Right lobe of liver (tissue), 4 donors: ENCODE data around the gene CA14.

ENCODE experiments used
- POLR2A ChIP-seq: fragments of 450-650 bp; IDR thresholded peaks from one replicate; pipeline ENCODE4 v1.6.1; 2017; ENCODE audit warnings: antibody characterized with exemption, mild to moderate bottlenecking
- TF ChIP-seq, protein P1 (sequence below), 4 donors: fragments of 200-600 bp in 3 of 4; fragments of 450-650 bp in 1 of 4; IDR thresholded peaks; one replicate each; pipeline versions ENCODE4 v1.5.1 to v1.8.0; 2016 to 2022; ENCODE audit warnings: antibody characterized with exemption in 4 of 4, mild to moderate bottlenecking in 2 of 4
- donor health status: DM: no; HTN: no; CAD: no.
- donor health status: DM: no; HTN: no; CAD: no.
- donor health status: DM: no; HTN: yes; CAD: no.

- TF ChIP-seq, protein P1, sequence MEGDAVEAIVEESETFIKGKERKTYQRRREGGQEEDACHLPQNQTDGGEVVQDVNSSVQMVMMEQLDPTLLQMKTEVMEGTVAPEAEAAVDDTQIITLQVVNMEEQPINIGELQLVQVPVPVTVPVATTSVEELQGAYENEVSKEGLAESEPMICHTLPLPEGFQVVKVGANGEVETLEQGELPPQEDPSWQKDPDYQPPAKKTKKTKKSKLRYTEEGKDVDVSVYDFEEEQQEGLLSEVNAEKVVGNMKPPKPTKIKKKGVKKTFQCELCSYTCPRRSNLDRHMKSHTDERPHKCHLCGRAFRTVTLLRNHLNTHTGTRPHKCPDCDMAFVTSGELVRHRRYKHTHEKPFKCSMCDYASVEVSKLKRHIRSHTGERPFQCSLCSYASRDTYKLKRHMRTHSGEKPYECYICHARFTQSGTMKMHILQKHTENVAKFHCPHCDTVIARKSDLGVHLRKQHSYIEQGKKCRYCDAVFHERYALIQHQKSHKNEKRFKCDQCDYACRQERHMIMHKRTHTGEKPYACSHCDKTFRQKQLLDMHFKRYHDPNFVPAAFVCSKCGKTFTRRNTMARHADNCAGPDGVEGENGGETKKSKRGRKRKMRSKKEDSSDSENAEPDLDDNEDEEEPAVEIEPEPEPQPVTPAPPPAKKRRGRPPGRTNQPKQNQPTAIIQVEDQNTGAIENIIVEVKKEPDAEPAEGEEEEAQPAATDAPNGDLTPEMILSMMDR (IDR thresholded peaks at IDR 0.05): no peak
- TF ChIP-seq POLR2A: no peak
Observed at GRCh38 chr1:150288822-150289221, 31.2 kb downstream of the CA14 start.
